Fibroblast of skin of abdomen (primary cell): ENCODE data around the gene MTM1. TPM values are rescaled to one million over a fixed set of nuclear protein-coding genes. Genes with fewer than 3 reads are reported as not detected.

Source experiments
- DNase-seq: peaks from one replicate; pipeline ENCODE4 v3.0.0-alpha.2; 2013
- polyA plus RNA-seq, 2 experiments: library from polyadenylated mRNA; unstranded; fragments of 120-200 nt; gene quantifications; one replicate each; pipeline ENCODE4 v1.2.1, GENCODE V29; 2013; ENCODE audit not compliant: insufficient read length in 2 of 2

Gene MTM1
- polyA plus RNA-seq (2013, experiment 1 of 2; ENCODE audit: insufficient read length): 4.2 TPM
- polyA plus RNA-seq (2013, experiment 2 of 2; ENCODE audit: insufficient read length): 4.3 TPM

- DNase-seq: peak; percentile 96
Measured at GRCh38 chrX:150568320-150569154, at the start of gene MTM1. Gene MTM1 (plus strand): TSS chrX:150568621. CDS start chrX:150592615, 23,994 bp downstream.

- no peak for DNase-seq
Measured at GRCh38 chrX:150522494-150522893, 45.9 kb upstream of the MTM1 start.

- DNase-seq: no peak
Measured at GRCh38 chrX:150525061-150525919, 43.1 kb upstream of the MTM1 start.

- no peak for DNase-seq
Measured at GRCh38 chrX:150526692-150527091, 41.7 kb upstream of the MTM1 start.

- no peak for DNase-seq
Measured at GRCh38 chrX:150527108-150527507, 41.3 kb upstream of the MTM1 start.

GRCh38 chrX:150529587-150529986 is 38.8 kb upstream of the MTM1 start:
- DNase-seq: no peak

GRCh38 chrX:150530821-150531220 is 37.6 kb upstream of the MTM1 start:
- DNase-seq: no peak

GRCh38 chrX:150531467-150531866 is 37.0 kb upstream of the MTM1 start:
- DNase-seq: no peak

- no peak for DNase-seq
Measured at GRCh38 chrX:150533863-150534262, 34.6 kb upstream of the MTM1 start.

GRCh38 chrX:150536455-150537116 is 31.8 kb upstream of the MTM1 start:
- DNase-seq: no peak

GRCh38 chrX:150537851-150538250 is 30.6 kb upstream of the MTM1 start:
- DNase-seq: no peak

- no peak for DNase-seq
Measured at GRCh38 chrX:150540965-150541364, 27.5 kb upstream of the MTM1 start.

- no peak for DNase-seq
Measured at GRCh38 chrX:150542846-150543229, 25.6 kb upstream of the MTM1 start.

GRCh38 chrX:150543230-150544155 is 24.9 kb upstream of the MTM1 start:
- DNase-seq: no peak

- DNase-seq: peak; percentile 6
Measured at GRCh38 chrX:150544222-150544787, 24.1 kb upstream of the MTM1 start.

- no peak for DNase-seq
Measured at GRCh38 chrX:150544835-150545770, 23.3 kb upstream of the MTM1 start.

- DNase-seq: no peak
Measured at GRCh38 chrX:150546711-150547153, 21.7 kb upstream of the MTM1 start.

- peak; percentile 37 for DNase-seq
Measured at GRCh38 chrX:150547375-150548115, 20.9 kb upstream of the MTM1 start.

GRCh38 chrX:150548251-150548650 is 20.2 kb upstream of the MTM1 start:
- DNase-seq: no peak
